Spinal cord (tissue), 10 donors: ENCODE data around the gene ISLR. TPM values are rescaled to one million over a fixed set of nuclear protein-coding genes. Genes with fewer than 3 reads are reported as not detected.

Experiments
- DNase-seq, 6 donors: peaks; one replicate each; pipeline versions ENCODE4 v3.0.0 to v3.0.0-alpha.2; 2013 to 2015; ENCODE audit warnings: low spot score in 6 of 6, low read depth in 4 of 6
- H3K27ac ChIP-seq: one replicate; pipeline ENCODE4 v1.5.1; 2013; ENCODE audit warnings: low read depth, low read length, control low read depth
- H3K27me3 ChIP-seq: one replicate; pipeline ENCODE4 v1.6.1; 2013; ENCODE audit warnings: low read length; ENCODE audit not compliant: control insufficient read depth, insufficient read depth
- H3K36me3 ChIP-seq: one replicate; pipeline ENCODE4 v1.6.1; 2013; ENCODE audit warnings: low read length; ENCODE audit not compliant: control insufficient read depth, insufficient read depth
- H3K4me1 ChIP-seq: one replicate; pipeline ENCODE4 v1.6.1; 2013; ENCODE audit warnings: low read length; ENCODE audit not compliant: control insufficient read depth, insufficient read depth
- H3K4me3 ChIP-seq: one replicate; pipeline ENCODE4 v1.5.1; 2013; ENCODE audit warnings: low read depth, low read length, control low read depth
- H3K9me3 ChIP-seq: one replicate; pipeline ENCODE4 v1.6.1; 2013; ENCODE audit warnings: low read length; ENCODE audit not compliant: control insufficient read depth, insufficient read depth
- WGBS: methylation state at CpG from one replicate; pipeline ENCODE4 v1.1.5; 2013; ENCODE audit warnings: missing lambda C conversion rate; ENCODE audit not compliant: insufficient coverage; 5-methylcytosine and 5-hydroxymethylcytosine counted together
- polyA plus RNA-seq, 2 donors: library from polyadenylated mRNA; unstranded; fragments of 120-200 nt; gene quantifications; one replicate each; pipeline ENCODE4 v1.2.1, GENCODE V29; 2013; ENCODE audit not compliant: insufficient read length in 2 of 2
- total RNA-seq, 2 donors: library from RNA; depleted of rRNA in 1 of 2; stranded (reverse); fragments of 120-200 nt in 1 of 2; fragments of >200 nt in 1 of 2; gene quantifications; one replicate each; pipeline versions ENCODE4 v1.2.3 to v1.2.4, GENCODE V29; 2013 to 2014
- donor health status: healthy.

Gene ISLR
- total and polyA plus RNA-seq, 4 donors: 59.5 to 391 (median 138) TPM

- no peaks in the 10 kb centered on the region for H3K27me3 ChIP-seq
- peak in 1 of 6 donors; percentile 56 for DNase-seq
- peaks cover 39% of the 10 kb centered on the region for H3K4me1 ChIP-seq
- 71% methylated on average over 10 of the region's 13 CpGs for WGBS
- peaks cover 2% of the 10 kb centered on the region for H3K36me3 ChIP-seq
- peak overlapping the region; percentile 64 for H3K27ac ChIP-seq
- no peaks in the 10 kb centered on the region for H3K9me3 ChIP-seq
- H3K4me3 ChIP-seq: no peak overlapping the region
Measured at GRCh38 chr15:74179101-74179841, 5.8 kb downstream of the ISLR start.

GRCh38 chr15:74179983-74180880 lies 6.7 kb downstream of the ISLR start:
- H3K4me3 ChIP-seq: no peak overlapping the region
- H3K27ac ChIP-seq: peak overlapping the region; percentile 64
- DNase-seq: no peak
- 76% methylated on average over 12 of the region's 17 CpGs for WGBS
- H3K36me3 ChIP-seq: peaks cover 2% of the 10 kb centered on the region
- peaks cover 39% of the 10 kb centered on the region for H3K4me1 ChIP-seq
- no peaks in the 10 kb centered on the region for H3K9me3 ChIP-seq
- H3K27me3 ChIP-seq: no peaks in the 10 kb centered on the region

GRCh38 chr15:74180881-74181602 lies 7.5 kb downstream of the ISLR start:
- WGBS: 81% methylated on average over 19 of the region's 21 CpGs
- Histone ChIP-seq H3K36me3 (peaks cover 2% of the 10 kb centered on the region), H3K27ac (no peak overlapping the region), H3K4me1 (peaks cover 31% of the 10 kb centered on the region), H3K4me3 (no peak overlapping the region), H3K9me3 (no peaks in the 10 kb centered on the region), H3K27me3 (no peaks in the 10 kb centered on the region)
- DNase-seq: no peak

DNA sequence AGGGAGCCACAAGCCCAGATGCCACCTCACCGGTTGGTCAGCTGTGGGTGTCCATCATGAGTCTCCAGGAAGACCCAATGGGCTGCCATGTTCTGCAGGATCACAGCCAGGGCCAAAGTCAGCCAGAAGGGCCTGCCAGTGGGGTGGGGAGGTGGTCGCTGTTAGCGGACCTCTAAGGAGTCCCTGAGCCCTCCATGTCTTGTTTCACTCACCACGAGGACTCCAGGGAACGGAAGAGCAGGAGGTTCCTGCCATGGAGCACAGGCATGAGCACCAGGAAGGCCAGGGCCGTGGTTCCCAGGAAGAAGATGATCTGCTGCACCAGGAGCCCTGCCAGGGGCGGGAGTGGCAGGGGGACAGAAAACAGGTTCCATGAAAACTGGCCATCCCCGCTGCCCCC lies 8.6 kb downstream of the ISLR start:
- WGBS: 95% methylated on average over 8 of the region's 8 CpGs
- Histone ChIP-seq H3K4me3 (no peak overlapping the region), H3K36me3 (peaks cover 2% of the 10 kb centered on the region), H3K4me1 (peaks cover 21% of the 10 kb centered on the region), H3K27me3 (no peaks in the 10 kb centered on the region), H3K27ac (no peak overlapping the region), H3K9me3 (no peaks in the 10 kb centered on the region)
- DNase-seq: no peak

- peaks cover 2% of the 10 kb centered on the region for H3K36me3 ChIP-seq
- no peak overlapping the region for H3K4me3 ChIP-seq
- WGBS: 84% methylated on average over 12 of the region's 12 CpGs
- no peaks in the 10 kb centered on the region for H3K9me3 ChIP-seq
- no peak overlapping the region for H3K27ac ChIP-seq
- no peak for DNase-seq
- peaks cover 8% of the 10 kb centered on the region for H3K4me1 ChIP-seq
- no peaks in the 10 kb centered on the region for H3K27me3 ChIP-seq
Measured at GRCh38 chr15:74184582-74185091, 11.1 kb downstream of the ISLR start.

DNA sequence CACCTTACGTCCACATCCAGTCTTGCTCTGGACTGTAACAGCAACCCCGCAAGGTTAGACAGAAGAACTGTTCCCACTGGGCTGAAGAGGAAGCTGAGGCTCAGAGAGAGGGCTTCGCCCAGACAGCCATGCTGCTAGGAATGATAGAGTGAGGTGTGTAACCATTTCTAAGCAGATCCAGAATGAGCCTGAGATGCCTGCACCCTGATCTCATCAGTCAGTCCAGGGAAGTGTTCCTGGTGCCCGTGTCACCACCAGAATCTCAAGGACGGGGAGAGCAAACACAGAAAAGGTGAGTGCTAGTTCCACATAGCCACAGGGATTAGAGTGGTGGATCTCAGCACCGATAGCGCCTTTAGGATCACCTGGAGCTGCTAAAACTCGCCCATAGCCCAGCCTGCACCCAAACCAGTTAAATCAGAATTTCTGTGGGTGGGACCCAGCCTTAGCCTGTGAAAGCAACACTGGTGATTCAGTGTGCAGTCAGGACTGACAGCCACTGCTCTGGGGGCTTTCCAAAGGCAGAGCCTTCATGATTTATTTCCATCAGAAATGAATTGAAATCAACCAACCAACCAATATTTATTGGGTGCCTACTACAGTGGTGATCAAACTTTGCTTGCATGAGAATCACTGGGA lies 12.3 kb downstream of the ISLR start:
- WGBS: 93% methylated on average over 6 of the region's 8 CpGs
- no peak overlapping the region for H3K27ac ChIP-seq
- no peaks in the 10 kb centered on the region for H3K27me3 ChIP-seq
- H3K36me3 ChIP-seq: no peaks in the 10 kb centered on the region
- H3K9me3 ChIP-seq: no peaks in the 10 kb centered on the region
- DNase-seq: no peak
- H3K4me3 ChIP-seq: no peak overlapping the region
- H3K4me1 ChIP-seq: no peaks in the 10 kb centered on the region

- no peaks in the 10 kb centered on the region for H3K36me3 ChIP-seq
- H3K27ac ChIP-seq: no peak overlapping the region
- 93% methylated on average over 9 of the region's 11 CpGs for WGBS
- H3K4me3 ChIP-seq: no peak overlapping the region
- H3K4me1 ChIP-seq: peaks cover 5% of the 10 kb centered on the region
- DNase-seq: no peak
- H3K9me3 ChIP-seq: no peaks in the 10 kb centered on the region
- H3K27me3 ChIP-seq: no peaks in the 10 kb centered on the region
Measured at GRCh38 chr15:74188216-74188615, 14.7 kb downstream of the ISLR start.

DNA sequence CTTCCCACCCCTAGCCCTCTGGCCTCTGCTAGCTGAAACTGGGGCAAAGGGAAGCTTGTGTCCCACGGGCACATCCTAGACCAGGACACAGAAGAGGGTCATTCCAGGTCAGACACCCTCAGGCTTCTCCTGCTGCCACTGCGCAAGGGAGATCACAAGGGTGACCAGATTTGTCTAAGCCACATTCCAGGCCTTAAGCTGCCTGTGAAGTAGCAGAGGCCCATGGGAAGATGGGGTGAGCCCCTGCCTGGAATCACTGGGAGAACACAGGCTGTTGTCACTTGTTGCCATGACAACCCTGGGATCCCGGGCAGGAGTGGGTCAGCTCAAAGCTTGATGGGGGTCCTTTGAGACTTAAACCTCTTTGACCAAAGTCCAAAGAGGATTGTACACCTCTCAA lies 18.3 kb downstream of the ISLR start:
- Histone ChIP-seq H3K4me3 (no peak overlapping the region), H3K36me3 (peaks cover 2% of the 10 kb centered on the region), H3K9me3 (no peaks in the 10 kb centered on the region), H3K27me3 (no peaks in the 10 kb centered on the region), H3K4me1 (peaks cover 15% of the 10 kb centered on the region), H3K27ac (no peak overlapping the region)
- DNase-seq: no peak
- 36% methylated on average over 3 of the region's 3 CpGs for WGBS

DNA sequence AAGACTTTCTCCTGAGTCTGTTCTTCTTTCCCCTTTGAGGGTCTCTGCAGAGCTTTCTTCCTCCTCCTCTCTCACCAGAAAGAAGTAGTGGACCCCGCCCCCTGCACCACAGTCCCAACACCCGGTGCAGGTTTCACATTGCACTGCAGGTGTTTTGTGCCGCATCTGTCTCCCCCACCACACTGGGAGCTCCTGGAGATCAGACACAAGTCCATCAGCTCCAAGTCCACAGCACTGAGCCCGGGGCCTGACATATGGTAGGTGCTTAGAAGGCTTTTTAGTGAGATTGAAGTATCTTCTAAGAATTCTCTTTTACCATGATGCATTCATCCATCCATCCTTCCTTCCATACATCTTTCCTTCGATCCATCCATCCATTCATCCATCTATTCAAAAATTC lies 19.2 kb downstream of the ISLR start:
- H3K4me1 ChIP-seq: peaks cover 15% of the 10 kb centered on the region
- no peak overlapping the region for H3K4me3 ChIP-seq
- WGBS: 100% methylated on average over 1 of the region's 5 CpGs

More for the DNA sequence above, 19.2 kb downstream of the ISLR start:
- DNase-seq: no peak
- peaks cover 2% of the 10 kb centered on the region for H3K36me3 ChIP-seq
- H3K27ac ChIP-seq: no peak overlapping the region
- no peaks in the 10 kb centered on the region for H3K27me3 ChIP-seq
- H3K9me3 ChIP-seq: no peaks in the 10 kb centered on the region
